DND-41 (cell line): ENCODE results near the gene OR2V2.

Source experiments
- CTCF ChIP-seq: IDR thresholded peaks from 2 replicates; pipeline ENCODE4 v1.5.1; 2012; ENCODE audit warnings: borderline replicate concordance, low read length, moderate library complexity, mild to moderate bottlenecking; ENCODE audit not compliant: poor library complexity, severe bottlenecking; ENCODE audit errors: extremely low read depth
- EZH2 ChIP-seq: IDR thresholded peaks from 3 replicates; pipeline ENCODE4 v1.6.1; 2012; ENCODE audit warnings: borderline replicate concordance, low read depth, mild to moderate bottlenecking, moderate library complexity, low read length, inconsistent platforms; ENCODE audit not compliant: severe bottlenecking

- TF ChIP-seq CTCF (no peak), EZH2 (no peak)
Observed at GRCh38 chr5:181184845-181185216, 37.4 kb downstream of the OR2V2 start.
